Thyroid gland (tissue), 4 donors: Measurements from ENCODE around the gene MPI.
A peak's percentile ranks its signal among the peaks of the same experiment; 100 is the strongest.

Source experiments
- POLR2A ChIP-seq, 2 donors: fragments of 450-650 bp; IDR thresholded peaks; one replicate each; pipeline ENCODE4 v1.6.1; 2017; ENCODE audit warnings: antibody characterized with exemption in 2 of 2, mild to moderate bottlenecking in 2 of 2, moderate library complexity in 1 of 2
- TF ChIP-seq, protein P1 (sequence below), 6 experiments: fragments of 200-600 bp in 3 of 6; fragments of 450-650 bp in 3 of 6; sonication (generic) in 3 of 6; IDR thresholded peaks; one replicate each; pipeline ENCODE4 v1.5.1; 2016 to 2019; ENCODE audit warnings: antibody characterized with exemption in 6 of 6, mild to moderate bottlenecking in 2 of 6, inconsistent platforms in 1 of 6, moderate library complexity in 1 of 6

DNA sequence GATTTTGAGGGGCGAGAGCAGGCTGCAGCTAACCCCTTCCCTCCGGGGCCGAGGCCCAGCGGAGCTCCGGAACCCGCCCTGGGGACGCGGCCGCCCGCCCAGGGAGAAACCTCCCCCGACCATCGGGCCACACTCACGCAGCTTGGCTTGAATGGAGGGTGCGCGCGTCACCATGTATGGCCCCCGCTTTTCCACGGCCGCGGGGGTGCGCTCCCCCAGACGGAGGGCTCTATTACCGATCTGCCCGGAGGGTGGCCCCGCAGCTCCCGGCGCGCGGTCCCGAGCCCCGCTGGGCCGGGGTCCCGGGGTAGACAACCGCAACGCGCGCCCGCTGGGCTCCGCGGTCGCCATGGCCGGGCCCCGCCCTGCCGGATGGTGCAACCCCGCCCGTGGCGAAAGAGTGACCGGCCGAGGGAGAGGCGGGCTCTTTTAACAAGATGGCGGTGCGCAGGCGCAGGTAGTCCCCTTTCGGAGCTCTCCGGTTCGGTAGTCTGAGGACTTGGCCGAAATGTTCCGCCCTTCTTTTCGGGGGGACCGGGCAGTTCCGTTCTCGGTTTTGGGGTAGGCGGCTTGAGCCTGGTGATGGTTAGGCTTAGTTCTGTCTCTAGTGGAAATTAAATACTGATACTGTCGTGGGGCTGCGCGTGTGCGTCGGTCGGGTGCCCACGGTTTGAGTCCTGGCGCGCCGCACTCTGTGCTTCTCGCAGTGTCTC lies 16.8 kb downstream of the MPI start, which contains the start of gene FAM219B:
- TF ChIP-seq, protein P1, sequence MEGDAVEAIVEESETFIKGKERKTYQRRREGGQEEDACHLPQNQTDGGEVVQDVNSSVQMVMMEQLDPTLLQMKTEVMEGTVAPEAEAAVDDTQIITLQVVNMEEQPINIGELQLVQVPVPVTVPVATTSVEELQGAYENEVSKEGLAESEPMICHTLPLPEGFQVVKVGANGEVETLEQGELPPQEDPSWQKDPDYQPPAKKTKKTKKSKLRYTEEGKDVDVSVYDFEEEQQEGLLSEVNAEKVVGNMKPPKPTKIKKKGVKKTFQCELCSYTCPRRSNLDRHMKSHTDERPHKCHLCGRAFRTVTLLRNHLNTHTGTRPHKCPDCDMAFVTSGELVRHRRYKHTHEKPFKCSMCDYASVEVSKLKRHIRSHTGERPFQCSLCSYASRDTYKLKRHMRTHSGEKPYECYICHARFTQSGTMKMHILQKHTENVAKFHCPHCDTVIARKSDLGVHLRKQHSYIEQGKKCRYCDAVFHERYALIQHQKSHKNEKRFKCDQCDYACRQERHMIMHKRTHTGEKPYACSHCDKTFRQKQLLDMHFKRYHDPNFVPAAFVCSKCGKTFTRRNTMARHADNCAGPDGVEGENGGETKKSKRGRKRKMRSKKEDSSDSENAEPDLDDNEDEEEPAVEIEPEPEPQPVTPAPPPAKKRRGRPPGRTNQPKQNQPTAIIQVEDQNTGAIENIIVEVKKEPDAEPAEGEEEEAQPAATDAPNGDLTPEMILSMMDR (IDR thresholded peaks at IDR 0.05), result no peak
- TF ChIP-seq POLR2A (IDR thresholded peaks at IDR 0.05), result peak; percentile 64 to 93
